ENCODE data around the gene SGCA. TPM values are rescaled to one million over a fixed set of nuclear protein-coding genes. Genes with fewer than 3 reads are reported as not detected.

The SGCA gene
- total RNA-seq, 2 donors from 2014 or later = not detected

GRCh38 chr17:50173335-50173941 is 7.6 kb downstream of the SGCA start:
- ATAC-seq (replicated peaks) = no peak
- Mint-ChIP-seq H3K4me3 (no peak overlapping the region), H3K36me3 (ENCODE audit: low read depth) (no peaks in the 10 kb centered on the region), H3K27me3 (no peaks in the 10 kb centered on the region), H3K9me3 (no peaks in the 10 kb centered on the region), H3K4me1 (peaks cover 20% of the 10 kb centered on the region), H3K27ac (no peak overlapping the region)

- Mint-ChIP-seq H3K27me3 (no peaks in the 10 kb centered on the region), H3K9me3 (no peaks in the 10 kb centered on the region), H3K4me3 (no peak overlapping the region), H3K4me1 (peaks cover 15% of the 10 kb centered on the region), H3K36me3 (ENCODE audit: low read depth) (no peaks in the 10 kb centered on the region), H3K27ac (no peak overlapping the region)
- ATAC-seq (replicated peaks) = no peak
These were observed 8.6 kb downstream of the SGCA start for GRCh38 chr17:50174444-50174843.

DNA sequence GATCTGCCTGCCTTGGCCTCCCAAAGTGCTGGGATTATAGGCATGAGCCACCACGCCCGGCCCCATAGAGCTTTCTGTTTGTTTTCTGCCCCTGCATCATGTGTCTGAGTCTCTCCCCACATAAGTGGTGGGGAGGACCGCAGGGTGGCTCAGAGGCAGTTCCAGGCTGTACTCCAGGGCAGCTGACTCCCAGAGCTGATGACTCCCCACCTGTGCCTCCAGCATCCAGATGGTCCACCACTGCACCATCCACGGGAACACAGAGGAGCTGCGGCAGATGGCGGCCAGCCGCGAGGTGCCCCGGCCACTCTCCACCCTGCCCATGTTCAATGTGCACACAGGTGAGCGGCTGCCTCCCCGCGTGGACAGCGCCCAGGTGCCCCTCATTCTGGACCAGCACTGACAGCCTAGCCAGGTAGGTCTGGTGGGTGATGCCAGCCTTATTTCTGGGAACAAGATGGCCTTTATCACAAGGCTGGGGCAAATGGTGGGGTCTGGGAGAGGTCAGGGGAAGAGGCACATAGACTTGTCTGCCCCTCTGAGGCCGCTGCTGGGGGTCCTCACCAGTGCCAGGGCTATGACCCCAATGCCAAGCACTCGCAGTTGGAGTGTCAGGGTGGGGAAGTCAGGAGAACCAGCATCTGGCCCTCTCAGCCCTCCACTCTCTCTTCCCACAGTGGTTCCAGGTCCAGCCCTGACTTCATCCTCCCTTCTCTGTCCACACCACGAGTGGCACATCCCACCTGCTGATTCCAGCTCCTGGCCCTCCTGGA is 9.4 kb downstream of the SGCA start:
- Mint-ChIP-seq H3K4me1 (peaks cover 14% of the 10 kb centered on the region), H3K27me3 (no peaks in the 10 kb centered on the region), H3K36me3 (ENCODE audit: low read depth) (no peaks in the 10 kb centered on the region), H3K9me3 (no peaks in the 10 kb centered on the region), H3K27ac (no peak overlapping the region), H3K4me3 (no peak overlapping the region)
- no peak for ATAC-seq (replicated peaks)

GRCh38 chr17:50176559-50177357 is 11.0 kb downstream of the SGCA start:
- Mint-ChIP-seq H3K36me3 (ENCODE audit: low read depth) (no peaks in the 10 kb centered on the region), H3K4me1 (peaks cover 9% of the 10 kb centered on the region), H3K9me3 (no peaks in the 10 kb centered on the region), H3K27ac (no peak overlapping the region), H3K27me3 (no peaks in the 10 kb centered on the region), H3K4me3 (no peak overlapping the region)
- ATAC-seq (replicated peaks) = no peak

- Mint-ChIP-seq H3K4me1 (peaks cover 9% of the 10 kb centered on the region), H3K27ac (no peak overlapping the region), H3K4me3 (no peak overlapping the region), H3K36me3 (ENCODE audit: low read depth) (no peaks in the 10 kb centered on the region), H3K9me3 (no peaks in the 10 kb centered on the region), H3K27me3 (no peaks in the 10 kb centered on the region)
- ATAC-seq (replicated peaks) = no peak
These were observed 11.7 kb downstream of the SGCA start for GRCh38 chr17:50177476-50177875.

DNA sequence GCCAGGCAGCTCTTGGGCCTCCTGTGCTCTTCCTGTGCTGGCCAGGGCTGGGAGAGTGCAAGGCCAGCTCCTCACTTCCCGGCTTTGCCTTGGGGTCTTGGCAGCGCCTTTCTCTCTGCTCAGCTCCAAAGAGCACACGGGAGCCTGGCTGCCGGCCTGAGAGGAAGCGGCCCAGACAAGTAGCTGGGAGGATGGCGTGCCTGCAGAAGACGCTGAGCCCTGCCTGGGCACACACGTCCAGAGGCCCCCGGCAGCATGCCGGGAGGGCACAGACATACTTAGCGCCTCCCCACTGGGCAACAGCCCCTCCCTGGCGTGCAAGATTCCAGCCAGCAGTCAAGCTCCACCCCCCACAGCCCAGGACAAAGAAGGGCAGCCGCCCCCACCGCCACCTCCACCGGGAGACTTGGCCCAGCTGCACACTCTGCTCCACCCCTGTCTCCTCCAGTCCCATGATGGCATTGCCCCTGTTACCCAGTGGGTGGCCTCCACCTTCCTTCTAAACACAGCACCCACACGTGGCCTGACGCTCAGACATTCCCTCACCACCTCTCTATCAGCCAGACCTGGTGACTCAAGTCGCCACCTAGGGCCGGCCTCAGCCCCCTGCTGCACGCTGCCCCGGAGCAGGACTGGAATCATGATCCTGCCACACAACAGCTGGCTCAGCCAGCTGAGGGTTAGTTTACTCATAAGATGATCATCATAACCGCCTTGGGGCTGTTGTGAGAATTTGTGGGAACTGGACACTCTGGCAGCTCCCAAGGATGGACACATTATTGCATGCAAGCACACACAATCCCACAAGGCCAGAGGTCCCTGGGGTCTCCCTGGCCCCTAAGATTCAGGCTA is 12.4 kb downstream of the SGCA start:
- ATAC-seq (replicated peaks) = peak; percentile 92
- Mint-ChIP-seq H3K27me3 (no peaks in the 10 kb centered on the region), H3K9me3 (no peaks in the 10 kb centered on the region), H3K4me1 (peaks cover 9% of the 10 kb centered on the region), H3K4me3 (peak overlapping the region; percentile 38), H3K27ac (no peak overlapping the region), H3K36me3 (ENCODE audit: low read depth) (no peaks in the 10 kb centered on the region)

DNA sequence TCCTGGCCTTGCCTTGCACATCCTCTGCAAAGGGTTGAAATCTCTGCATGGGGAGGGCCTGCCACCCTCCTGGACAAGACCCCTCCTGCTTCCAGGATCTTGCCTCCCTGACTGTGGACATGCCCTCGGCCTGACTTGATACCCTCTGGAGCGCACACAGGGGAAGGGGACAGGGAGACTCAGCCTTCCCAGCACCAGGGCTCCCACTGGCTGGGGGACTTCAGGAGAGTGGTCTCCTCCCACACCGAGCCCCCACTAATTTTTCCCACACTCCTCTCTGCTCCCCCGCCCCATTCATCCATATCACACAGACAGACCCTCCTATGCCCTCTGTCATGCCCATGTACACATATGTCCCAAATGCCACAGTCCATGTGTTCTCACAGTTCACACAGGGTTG is 14.3 kb downstream of the SGCA start:
- no peak overlapping the region for H3K27ac Mint-ChIP-seq
- no peaks in the 10 kb centered on the region for H3K9me3 Mint-ChIP-seq
- peaks cover 16% of the 10 kb centered on the region for H3K4me1 Mint-ChIP-seq
- no peaks in the 10 kb centered on the region for H3K27me3 Mint-ChIP-seq
- H3K36me3 Mint-ChIP-seq (ENCODE audit: low read depth) = no peaks in the 10 kb centered on the region
- ATAC-seq (replicated peaks) = no peak
- no peak overlapping the region for H3K4me3 Mint-ChIP-seq

DNA sequence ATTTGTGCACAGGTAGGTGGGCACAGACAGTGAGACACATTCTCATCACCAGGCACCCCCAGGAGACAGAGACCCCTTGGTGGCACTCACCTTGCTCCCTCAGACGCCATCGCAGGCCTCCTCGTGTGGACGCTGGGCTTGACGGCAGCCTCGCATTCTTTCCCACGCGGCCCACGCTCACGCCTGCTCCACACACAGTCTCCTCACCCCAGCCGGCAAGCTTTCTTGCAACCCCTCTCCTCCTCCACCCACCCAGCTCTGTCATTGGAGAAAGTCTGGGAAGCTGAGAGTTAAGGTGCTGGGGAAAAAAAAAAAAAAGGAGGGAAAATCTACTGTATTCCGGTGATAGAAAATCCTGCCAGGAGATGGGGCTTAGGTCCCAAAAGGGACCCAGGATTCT is 14.8 kb downstream of the SGCA start:
- H3K4me1 Mint-ChIP-seq = peaks cover 16% of the 10 kb centered on the region
- no peaks in the 10 kb centered on the region for H3K27me3 Mint-ChIP-seq
- no peak overlapping the region for H3K4me3 Mint-ChIP-seq
- ATAC-seq (replicated peaks) = no peak
- no peak overlapping the region for H3K27ac Mint-ChIP-seq
- H3K9me3 Mint-ChIP-seq = no peaks in the 10 kb centered on the region
- H3K36me3 Mint-ChIP-seq (ENCODE audit: low read depth) = no peaks in the 10 kb centered on the region

- Mint-ChIP-seq H3K9me3 (no peaks in the 10 kb centered on the region), H3K4me1 (peaks cover 16% of the 10 kb centered on the region), H3K27ac (no peak overlapping the region), H3K27me3 (no peaks in the 10 kb centered on the region), H3K36me3 (ENCODE audit: low read depth) (no peaks in the 10 kb centered on the region), H3K4me3 (no peak overlapping the region)
- no peak for ATAC-seq (replicated peaks)
These were observed 15.3 kb downstream of the SGCA start for GRCh38 chr17:50181144-50181543.

- ATAC-seq (replicated peaks) = no peak
- Mint-ChIP-seq H3K36me3 (ENCODE audit: low read depth) (no peaks in the 10 kb centered on the region), H3K27me3 (no peaks in the 10 kb centered on the region), H3K4me1 (peaks cover 16% of the 10 kb centered on the region), H3K27ac (no peak overlapping the region), H3K4me3 (no peak overlapping the region), H3K9me3 (no peaks in the 10 kb centered on the region)
These were observed 16.1 kb downstream of the SGCA start for GRCh38 chr17:50181591-50182560.

DNA sequence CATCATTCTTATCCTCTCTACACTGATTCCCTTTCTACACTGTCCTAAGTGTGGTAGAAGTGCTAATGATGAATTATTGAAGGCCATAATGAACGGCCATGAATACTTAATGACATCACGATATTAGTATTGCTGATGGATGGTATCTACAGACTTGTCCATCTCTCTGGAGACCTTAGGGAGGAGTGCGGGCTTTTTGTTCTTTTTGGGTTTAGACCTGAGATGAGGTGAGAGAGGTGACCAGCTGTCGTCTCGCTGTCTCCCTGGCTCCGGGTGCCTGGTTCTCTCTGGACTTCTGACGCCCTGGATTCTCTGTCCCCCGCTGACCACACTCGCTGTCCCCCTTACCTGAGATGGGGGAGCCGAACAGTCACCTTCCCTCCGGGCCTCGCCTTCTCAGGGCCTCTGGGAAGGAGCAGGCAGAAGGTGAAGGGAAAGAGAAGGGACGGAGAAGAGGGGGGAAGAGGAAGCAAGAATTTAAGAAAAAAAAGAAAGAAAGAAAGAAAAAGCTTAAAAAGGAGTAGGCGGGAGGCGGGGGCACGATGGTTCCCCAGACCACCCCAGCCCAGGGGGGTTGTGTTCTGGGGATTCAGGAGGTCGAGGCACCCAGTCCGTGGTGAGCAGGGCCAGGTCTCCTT is 17.1 kb downstream of the SGCA start:
- Mint-ChIP-seq H3K36me3 (ENCODE audit: low read depth) (no peaks in the 10 kb centered on the region), H3K4me3 (no peak overlapping the region), H3K4me1 (peaks cover 16% of the 10 kb centered on the region), H3K27me3 (no peaks in the 10 kb centered on the region), H3K27ac (no peak overlapping the region), H3K9me3 (no peaks in the 10 kb centered on the region)
- no peak for ATAC-seq (replicated peaks)

- Mint-ChIP-seq H3K4me3 (peak overlapping the region; percentile 48), H3K9me3 (no peaks in the 10 kb centered on the region), H3K36me3 (ENCODE audit: low read depth) (no peaks in the 10 kb centered on the region), H3K27me3 (no peaks in the 10 kb centered on the region), H3K4me1 (peaks cover 11% of the 10 kb centered on the region), H3K27ac (peak overlapping the region; percentile 62)
- no peak for ATAC-seq (replicated peaks)
These were observed 17.7 kb downstream of the SGCA start for GRCh38 chr17:50183421-50183994.

DNA sequence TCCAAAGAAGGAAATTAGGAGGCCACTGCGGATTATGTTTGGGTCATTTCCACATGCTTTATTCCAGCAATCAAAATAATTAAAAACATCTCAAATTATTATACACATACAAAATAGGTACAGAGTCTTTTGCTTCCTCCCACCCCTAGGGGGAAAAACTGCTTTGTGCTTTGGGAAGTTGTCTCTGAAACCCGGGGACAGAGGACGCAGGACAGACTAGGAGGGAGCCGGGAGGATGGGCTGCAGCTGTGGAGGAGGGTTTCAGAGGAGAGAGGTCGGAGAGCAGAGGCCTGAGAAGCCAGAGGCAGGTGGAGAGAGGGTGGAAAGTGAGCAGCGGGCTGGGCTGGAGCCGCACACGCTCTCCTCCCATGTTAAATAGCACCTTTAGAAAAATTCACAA is 18.3 kb downstream of the SGCA start:
- Mint-ChIP-seq H3K36me3 (ENCODE audit: low read depth) (no peaks in the 10 kb centered on the region), H3K27ac (peak overlapping the region; percentile 62), H3K27me3 (no peaks in the 10 kb centered on the region), H3K4me3 (peak overlapping the region; percentile 48), H3K9me3 (no peaks in the 10 kb centered on the region), H3K4me1 (peaks cover 7% of the 10 kb centered on the region)
- ATAC-seq (replicated peaks) = no peak

Measured in activated T-helper 17 cell treated with anti-CD3 and anti-CD28 coated beads, Interleukin-2, amount 50 U/mL, for 72 hours (primary cell).